SH-SY5Y (cell line): ENCODE results near the gene RHBDL1.

Experiments used
- GATA2 ChIP-seq: IDR thresholded peaks from 2 replicates; pipeline ENCODE4 v1.6.1; 2011; ENCODE audit warnings: mild to moderate bottlenecking, low read depth, low read length
- GATA3 ChIP-seq: IDR thresholded peaks from 2 replicates; pipeline ENCODE4 v1.6.1; 2011; ENCODE audit warnings: low read depth, mild to moderate bottlenecking, low read length, moderate library complexity

DNA sequence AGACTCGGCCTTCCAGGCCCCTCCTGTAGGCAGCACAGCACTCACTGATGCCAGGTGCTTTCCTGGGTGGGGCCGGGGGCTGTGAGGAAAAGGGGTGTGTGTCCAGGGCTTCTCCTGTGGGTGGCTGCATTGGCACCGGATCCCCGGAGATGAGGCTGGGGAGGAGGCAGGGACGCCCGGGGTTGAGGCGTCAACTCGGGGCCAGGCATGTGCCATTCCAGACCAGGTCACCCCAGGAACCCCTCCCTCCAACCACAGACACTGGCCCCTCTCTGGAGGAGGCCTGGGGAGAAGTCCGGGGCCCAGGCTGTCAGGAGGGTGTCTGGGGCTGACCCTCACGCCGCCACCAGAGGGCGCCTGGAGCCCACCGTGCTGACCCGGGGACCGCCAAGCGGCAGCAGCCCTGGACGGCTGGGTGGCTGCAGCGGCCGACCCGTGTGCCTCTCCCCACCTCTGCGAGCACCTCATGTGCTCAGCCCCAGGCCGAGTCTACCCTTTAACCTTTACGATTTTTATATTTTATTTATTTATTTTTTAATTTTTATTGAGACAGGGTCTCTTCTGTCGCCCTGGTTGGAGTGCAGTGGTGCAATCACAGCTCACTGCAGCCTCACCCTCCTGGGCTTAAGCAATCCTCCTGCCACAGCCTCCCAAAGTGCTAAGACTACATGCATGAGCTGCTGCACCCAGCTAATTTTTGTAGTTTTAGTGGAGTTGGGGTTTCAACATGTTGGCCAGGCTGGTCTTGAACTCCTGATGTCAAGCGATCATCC lies 36.3 kb downstream of the RHBDL1 start:
- no peak for TF ChIP-seq GATA2
- TF ChIP-seq GATA3: no peak
